ENCODE results near the gene TBC1D22A.

The TBC1D22A gene

GRCh38 chr22:47053013-47053725 is 290.7 kb downstream of the TBC1D22A start:
- DNase-seq, result no peak

GRCh38 chr22:47053726-47054141 is 291.3 kb downstream of the TBC1D22A start:
- DNase-seq, result no peak

- no peak for DNase-seq
These were observed 292.0 kb downstream of the TBC1D22A start for GRCh38 chr22:47054231-47055072.

GRCh38 chr22:47055073-47055355 is 292.6 kb downstream of the TBC1D22A start:
- DNase-seq, result no peak

- DNase-seq, result no peak
These were observed 293.0 kb downstream of the TBC1D22A start for GRCh38 chr22:47055461-47055860.

GRCh38 chr22:47055921-47056320 is 293.5 kb downstream of the TBC1D22A start:
- DNase-seq, result no peak

GRCh38 chr22:47056361-47056760 is 293.9 kb downstream of the TBC1D22A start:
- no peak for DNase-seq

GRCh38 chr22:47056776-47057470 is 294.5 kb downstream of the TBC1D22A start:
- DNase-seq, result no peak

- no peak for DNase-seq
These were observed 295.6 kb downstream of the TBC1D22A start for GRCh38 chr22:47057916-47058585.

GRCh38 chr22:47059076-47059475 is 296.6 kb downstream of the TBC1D22A start:
- DNase-seq, result no peak

GRCh38 chr22:47059701-47060161 is 297.3 kb downstream of the TBC1D22A start:
- no peak for DNase-seq

- no peak for DNase-seq
These were observed 298.3 kb downstream of the TBC1D22A start for GRCh38 chr22:47060718-47061117.

- DNase-seq, result no peak
These were observed 298.8 kb downstream of the TBC1D22A start for GRCh38 chr22:47061226-47061625.

GRCh38 chr22:47062126-47062525 is 299.7 kb downstream of the TBC1D22A start:
- DNase-seq, result no peak

- DNase-seq, result no peak
These were observed 300.6 kb downstream of the TBC1D22A start for GRCh38 chr22:47063071-47063509.

GRCh38 chr22:47063606-47064005 is 301.2 kb downstream of the TBC1D22A start:
- DNase-seq, result no peak

- DNase-seq, result no peak
These were observed 301.6 kb downstream of the TBC1D22A start for GRCh38 chr22:47064016-47064415.

GRCh38 chr22:47064416-47064815 is 302.0 kb downstream of the TBC1D22A start:
- no peak for DNase-seq

GRCh38 chr22:47065756-47066615 is 303.5 kb downstream of the TBC1D22A start:
- no peak for DNase-seq

- no peak for DNase-seq
These were observed 304.1 kb downstream of the TBC1D22A start for GRCh38 chr22:47066616-47066905.

GRCh38 chr22:47067321-47067890 is 305.0 kb downstream of the TBC1D22A start:
- no peak for DNase-seq
